Measurements from ENCODE around the gene ARHGAP26.

Gene ARHGAP26

DNA sequence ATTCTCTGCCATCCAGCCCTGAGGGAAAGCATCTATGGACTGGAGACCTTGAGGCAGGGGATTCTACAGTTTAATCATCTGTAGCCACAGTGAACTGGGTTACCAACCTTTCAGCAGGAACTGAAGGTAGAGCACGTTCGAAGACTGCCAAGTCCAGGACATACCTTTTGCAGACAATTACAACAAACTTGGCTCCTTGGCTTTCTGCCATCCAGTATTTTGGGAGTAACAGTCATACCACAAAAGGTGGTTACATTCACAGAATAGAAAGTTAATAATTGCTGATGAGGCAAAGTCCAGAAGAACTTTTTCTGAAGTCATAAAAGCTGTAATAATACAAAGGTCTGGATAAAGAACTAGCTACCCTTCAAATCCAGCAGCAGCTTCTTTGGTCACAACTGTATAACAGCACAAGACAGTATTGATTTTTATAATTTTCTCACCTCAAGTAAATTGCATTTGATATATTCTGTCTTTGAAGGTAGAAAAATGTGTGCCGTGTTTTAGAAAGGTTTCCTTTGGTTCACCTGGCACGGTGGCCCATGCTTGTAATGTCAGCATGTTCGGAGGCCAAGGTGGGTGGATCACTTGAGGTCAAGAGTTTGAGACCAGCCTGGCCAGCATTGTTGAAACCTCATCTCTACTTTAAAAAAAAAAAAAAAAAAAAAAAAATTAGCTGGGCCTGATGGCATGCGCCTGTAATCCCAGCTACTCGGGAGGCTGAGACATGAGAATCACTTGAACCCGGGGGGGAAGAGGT lies 396.7 kb downstream of the ARHGAP26 start:
- intact Hi-C loops (cut with DNase I; ENCODE audit: low total_unique reads): no loop called here

DNA sequence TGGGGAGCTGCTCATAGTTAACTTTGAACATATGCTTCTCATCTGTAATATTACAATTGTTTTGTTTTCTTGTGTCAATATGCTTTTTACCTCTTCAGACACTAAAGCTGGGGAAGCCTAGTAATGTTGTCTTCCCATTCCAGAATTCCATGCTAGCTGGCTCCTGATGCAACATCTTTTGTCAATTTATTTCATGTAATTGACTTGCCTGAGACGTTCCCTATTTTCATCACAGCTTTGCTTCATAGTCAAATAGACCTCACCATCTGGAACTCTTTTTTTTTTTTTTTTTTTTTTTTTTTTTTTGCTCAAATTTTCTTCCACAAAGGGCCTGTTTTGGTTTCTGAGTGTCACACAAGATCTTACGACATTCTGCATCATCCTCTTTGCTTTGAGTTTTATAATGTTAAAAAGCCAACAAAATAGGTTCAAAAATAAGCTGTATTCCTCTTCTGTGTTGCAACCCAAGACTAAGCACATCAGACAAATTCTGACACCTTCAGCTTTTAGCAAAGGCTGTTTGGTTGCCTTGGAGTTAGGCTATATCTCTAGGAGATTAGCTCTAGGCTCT lies 398.1 kb downstream of the ARHGAP26 start:
- Histone ChIP-seq H3K27me3 (no peaks in the 10 kb centered on the region), H3K36me3 (no peaks in the 10 kb centered on the region), H3K27ac (no peak overlapping the region), H3K4me1 (peaks cover 0 to 12% (median 0%) of the 10 kb centered on the region in 4 donors), H3K4me3 (no peak overlapping the region), H3K9me3 (no peaks in the 10 kb centered on the region)
- TF ChIP-seq, protein P1, sequence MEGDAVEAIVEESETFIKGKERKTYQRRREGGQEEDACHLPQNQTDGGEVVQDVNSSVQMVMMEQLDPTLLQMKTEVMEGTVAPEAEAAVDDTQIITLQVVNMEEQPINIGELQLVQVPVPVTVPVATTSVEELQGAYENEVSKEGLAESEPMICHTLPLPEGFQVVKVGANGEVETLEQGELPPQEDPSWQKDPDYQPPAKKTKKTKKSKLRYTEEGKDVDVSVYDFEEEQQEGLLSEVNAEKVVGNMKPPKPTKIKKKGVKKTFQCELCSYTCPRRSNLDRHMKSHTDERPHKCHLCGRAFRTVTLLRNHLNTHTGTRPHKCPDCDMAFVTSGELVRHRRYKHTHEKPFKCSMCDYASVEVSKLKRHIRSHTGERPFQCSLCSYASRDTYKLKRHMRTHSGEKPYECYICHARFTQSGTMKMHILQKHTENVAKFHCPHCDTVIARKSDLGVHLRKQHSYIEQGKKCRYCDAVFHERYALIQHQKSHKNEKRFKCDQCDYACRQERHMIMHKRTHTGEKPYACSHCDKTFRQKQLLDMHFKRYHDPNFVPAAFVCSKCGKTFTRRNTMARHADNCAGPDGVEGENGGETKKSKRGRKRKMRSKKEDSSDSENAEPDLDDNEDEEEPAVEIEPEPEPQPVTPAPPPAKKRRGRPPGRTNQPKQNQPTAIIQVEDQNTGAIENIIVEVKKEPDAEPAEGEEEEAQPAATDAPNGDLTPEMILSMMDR (IDR thresholded peaks at IDR 0.05): no peak
- intact Hi-C loops (cut with DNase I; ENCODE audit: low total_unique reads): no loop called here
- no peak for DNase-seq

More for the DNA sequence above, 396.7 kb downstream of the ARHGAP26 start:
- Histone ChIP-seq H3K27me3 (no peaks in the 10 kb centered on the region), H3K36me3 (no peaks in the 10 kb centered on the region), H3K9me3 (no peaks in the 10 kb centered on the region), H3K4me3 (no peak overlapping the region), H3K27ac (no peak overlapping the region), H3K4me1 (peaks cover 0 to 12% (median 0%) of the 10 kb centered on the region in 4 donors)
- no peak for DNase-seq
- TF ChIP-seq, protein P1 (IDR thresholded peaks at IDR 0.05): no peak

GRCh38 chr5:143168921-143169810 lies 399.0 kb downstream of the ARHGAP26 start:
- no peak overlapping the region for H3K4me3 ChIP-seq

DNA sequence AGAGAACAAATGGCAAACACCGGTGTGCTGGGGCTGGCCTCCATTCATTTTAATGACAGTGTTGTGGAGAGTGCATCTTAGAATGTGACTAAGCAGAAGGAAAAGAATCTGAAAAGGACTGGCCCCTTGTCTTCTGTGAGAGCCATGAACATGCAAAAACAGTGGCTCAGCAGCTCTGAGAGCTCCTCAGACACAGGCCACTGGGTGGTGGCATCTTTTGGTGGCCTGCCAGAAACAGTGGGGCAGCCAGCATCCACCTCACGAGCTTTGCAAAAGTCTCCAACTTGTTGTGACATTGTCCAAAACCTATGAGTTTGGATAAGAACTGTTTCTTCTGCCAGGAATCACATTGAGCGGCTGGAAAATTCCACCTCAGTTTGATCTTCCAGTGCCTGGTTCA lies 399.9 kb downstream of the ARHGAP26 start:
- TF ChIP-seq, protein P1 (IDR thresholded peaks at IDR 0.05): no peak
- Histone ChIP-seq H3K27ac (no peak overlapping the region), H3K4me3 (no peak overlapping the region), H3K9me3 (no peaks in the 10 kb centered on the region), H3K4me1 (peaks cover 0 to 16% (median 0%) of the 10 kb centered on the region in 4 donors), H3K36me3 (peaks cover 0 to 7% (median 0%) of the 10 kb centered on the region in 3 donors), H3K27me3 (no peaks in the 10 kb centered on the region)
- DNase-seq: no peak
- intact Hi-C loops (cut with DNase I; ENCODE audit: low total_unique reads): no loop called here

More at GRCh38 chr5:143168921-143169810, 399.0 kb downstream of the ARHGAP26 start:
- no peaks in the 10 kb centered on the region for H3K9me3 ChIP-seq
- H3K27ac ChIP-seq: no peak overlapping the region
- peaks cover 0 to 12% (median 0%) of the 10 kb centered on the region in 4 donors for H3K4me1 ChIP-seq
- TF ChIP-seq, protein P1 (IDR thresholded peaks at IDR 0.05): no peak
- no peak for DNase-seq
- H3K36me3 ChIP-seq: peaks cover 0 to 4% (median 0%) of the 10 kb centered on the region in 3 donors
- no peaks in the 10 kb centered on the region for H3K27me3 ChIP-seq
- intact Hi-C loops (cut with DNase I; ENCODE audit: low total_unique reads): no loop called here

DNA sequence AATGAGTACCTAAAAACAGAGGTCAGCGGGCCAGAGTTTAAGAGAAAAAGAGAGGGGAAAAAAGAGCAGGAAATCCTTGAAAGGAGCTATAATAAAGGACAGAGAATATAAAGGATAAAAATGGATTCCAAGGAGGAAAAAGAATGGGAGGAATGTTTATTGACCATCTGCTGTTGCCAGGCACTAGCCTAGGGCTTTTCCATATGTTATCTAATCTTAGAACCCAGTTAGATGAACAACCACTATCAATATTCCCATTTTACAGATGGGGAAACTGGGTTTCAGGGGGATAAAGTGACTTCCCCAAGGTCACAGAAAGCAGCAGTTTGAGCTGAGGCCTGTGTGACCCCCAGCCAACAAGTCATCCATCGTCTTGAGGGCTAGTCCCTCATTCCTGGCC lies 400.8 kb downstream of the ARHGAP26 start:
- TF ChIP-seq, protein P1 (IDR thresholded peaks at IDR 0.05): no peak
- DNase-seq: no peak
- peaks cover 0 to 20% (median 0%) of the 10 kb centered on the region in 4 donors for H3K4me1 ChIP-seq
- no peaks in the 10 kb centered on the region for H3K9me3 ChIP-seq
- H3K27ac ChIP-seq: no peak overlapping the region
- intact Hi-C loops (cut with DNase I; ENCODE audit: low total_unique reads): no loop called here
- H3K4me3 ChIP-seq: no peak overlapping the region
- peaks cover 0 to 7% (median 0%) of the 10 kb centered on the region in 3 donors for H3K36me3 ChIP-seq
- no peaks in the 10 kb centered on the region for H3K27me3 ChIP-seq
